GM12865 (cell line): ENCODE results near the gene SAG.

Experiments
- DNase-seq: peaks from one replicate; pipeline ENCODE4 v3.0.0; 2010; ENCODE audit warnings: low read depth
- H3K4me3 ChIP-seq: 2 replicates; pipeline ENCODE4 v1.5.1; 2011; ENCODE audit warnings: mild to moderate bottlenecking, low read depth, low read length, control low read depth
- CTCF ChIP-seq: IDR thresholded peaks from 2 replicates; pipeline ENCODE4 v1.5.1; 2011; ENCODE audit warnings: low read length, control low read depth, low read depth, inconsistent platforms; ENCODE audit not compliant: insufficient read depth; ENCODE audit errors: missing control alignments

Gene SAG

GRCh38 chr2:233270951-233271350 lies 36.7 kb upstream of the SAG start:
- no peak for DNase-seq
- H3K4me3 ChIP-seq = no peak overlapping the region
- no peak for TF ChIP-seq CTCF

GRCh38 chr2:233271693-233272092 lies 35.9 kb upstream of the SAG start:
- DNase-seq = no peak
- no peak for TF ChIP-seq CTCF
- H3K4me3 ChIP-seq = no peak overlapping the region

- no peak for DNase-seq
- no peak for TF ChIP-seq CTCF
- H3K4me3 ChIP-seq = no peak overlapping the region
Measured at GRCh38 chr2:233273120-233273519, 34.5 kb upstream of the SAG start.

GRCh38 chr2:233275223-233275622 lies 32.4 kb upstream of the SAG start:
- no peak overlapping the region for H3K4me3 ChIP-seq
- no peak for TF ChIP-seq CTCF
- no peak for DNase-seq

GRCh38 chr2:233278921-233279320 lies 28.7 kb upstream of the SAG start:
- no peak overlapping the region for H3K4me3 ChIP-seq
- DNase-seq = no peak
- TF ChIP-seq CTCF = no peak

- H3K4me3 ChIP-seq = no peak overlapping the region
- no peak for DNase-seq
- TF ChIP-seq CTCF = no peak
Measured at GRCh38 chr2:233280114-233280693, 27.4 kb upstream of the SAG start.

GRCh38 chr2:233281553-233281952 lies 26.1 kb upstream of the SAG start:
- TF ChIP-seq CTCF = no peak
- no peak for DNase-seq
- no peak overlapping the region for H3K4me3 ChIP-seq
